GM18907 (cell line): Measurements from ENCODE around the gene GFI1B.
"Not testable (repeated sequence)": the region's sequence is repeated elsewhere in the genome, so short reads cannot be mapped to it uniquely, and the experiment has no call there.

Experiments
- ATAC-seq: cut with Tn5 transposase; IDR thresholded peaks from one replicate; pipeline ENCODE4 v1.9.1; 2021; ENCODE audit warnings: mild to moderate bottlenecking, moderate library complexity; ENCODE audit not compliant: unreplicated experiment

The GFI1B gene

DNA sequence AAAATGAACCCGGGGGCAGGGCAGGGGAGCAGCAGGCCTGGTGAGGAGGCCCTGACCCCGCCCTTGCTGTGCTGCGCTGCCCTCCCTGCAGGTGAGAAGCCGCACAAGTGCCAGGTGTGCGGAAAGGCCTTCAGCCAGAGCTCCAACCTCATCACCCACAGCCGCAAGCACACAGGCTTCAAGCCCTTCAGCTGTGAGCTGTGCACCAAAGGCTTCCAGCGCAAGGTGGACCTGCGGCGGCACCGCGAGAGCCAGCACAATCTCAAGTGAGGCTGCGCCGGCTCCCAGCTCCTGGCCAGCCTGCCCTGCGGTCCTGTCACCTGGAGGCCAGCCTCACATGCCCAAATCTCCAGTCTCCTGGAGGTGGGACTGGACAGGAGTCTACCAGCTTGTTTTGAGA is 12.3 kb downstream of the GFI1B start:
- ATAC-seq = no peak

GRCh38 chr9:132991351-132992300 is 13.1 kb downstream of the GFI1B start:
- no peak for ATAC-seq

- ATAC-seq = no peak
Observed at GRCh38 chr9:132993511-132993939, 15.0 kb downstream of the GFI1B start.

DNA sequence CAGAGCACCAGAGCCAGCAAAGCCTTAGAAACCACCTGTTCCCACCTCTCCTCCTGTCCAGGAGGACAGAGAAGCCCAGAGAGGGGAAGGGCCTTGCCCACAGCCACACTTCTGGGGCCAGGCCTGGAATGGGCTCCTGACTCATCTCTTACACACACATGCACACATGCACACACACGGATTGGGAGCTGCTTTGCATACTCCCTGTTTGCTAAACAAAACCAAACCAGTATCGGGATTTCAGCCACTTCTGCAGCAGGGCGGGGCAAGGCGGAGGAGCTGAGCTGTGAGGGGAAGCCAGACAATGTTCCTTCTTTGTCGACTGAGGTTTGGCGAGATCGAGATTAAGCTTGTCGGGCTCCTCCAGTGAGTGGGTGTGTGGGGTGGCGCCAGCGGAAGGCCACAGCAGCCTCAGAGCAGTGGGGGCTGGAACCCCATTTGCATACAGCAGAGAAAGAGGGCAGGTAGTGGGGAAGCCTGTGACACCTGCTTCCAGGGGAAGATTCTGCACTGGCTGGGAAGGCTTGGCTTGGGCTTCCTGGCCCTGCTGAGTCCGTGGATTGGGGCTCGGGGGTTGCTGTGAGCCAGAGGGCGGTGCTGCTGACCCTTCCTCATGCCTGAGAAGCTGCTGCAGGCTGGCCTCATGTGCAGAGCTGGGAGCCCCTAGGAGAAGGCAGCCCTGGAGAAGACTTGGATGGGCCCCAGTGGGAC is 16.1 kb downstream of the GFI1B start:
- ATAC-seq = peak; percentile 50

GRCh38 chr9:132995121-132995420 is 16.6 kb downstream of the GFI1B start:
- ATAC-seq = no peak

DNA sequence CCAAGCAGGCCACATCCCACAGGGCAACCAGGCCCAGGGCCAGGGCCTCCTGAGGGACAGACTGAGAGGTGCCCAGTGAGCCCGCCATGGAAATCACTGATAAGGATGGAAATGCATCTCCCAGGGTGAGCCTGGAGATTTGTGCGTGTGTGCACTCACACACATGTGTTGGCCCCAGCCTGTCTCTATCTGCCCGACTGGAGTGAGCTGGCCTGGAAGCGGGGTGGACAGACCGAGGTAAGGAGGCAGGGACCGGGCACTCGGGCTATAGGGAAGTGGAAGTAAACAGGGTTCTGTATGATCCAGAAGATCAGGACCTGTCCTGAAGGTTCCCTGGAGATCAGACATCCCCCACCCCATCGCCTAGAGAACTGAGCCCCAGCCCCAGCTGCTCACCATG is 17.4 kb downstream of the GFI1B start:
- no peak for ATAC-seq

DNA sequence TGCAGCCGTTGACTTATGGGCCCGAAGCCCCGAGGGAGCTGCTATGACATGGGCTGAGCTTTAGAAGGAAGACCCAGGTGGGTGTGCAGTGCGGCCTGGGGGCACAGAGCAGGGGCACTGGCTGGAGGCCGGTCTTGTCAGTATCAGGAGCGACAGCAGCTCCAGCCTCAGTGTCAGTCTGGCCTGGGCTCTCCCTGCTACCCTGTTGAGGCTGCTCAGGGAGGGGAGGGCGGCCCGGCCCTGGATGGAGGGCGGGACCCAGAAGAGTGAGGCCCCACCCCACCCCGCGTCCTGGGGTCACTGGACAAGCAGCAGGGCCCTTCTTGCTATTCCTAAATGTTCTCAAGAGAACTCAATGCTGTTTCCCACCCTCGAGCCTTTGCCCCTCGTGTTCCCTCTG is 18.0 kb downstream of the GFI1B start:
- ATAC-seq = no peak

GRCh38 chr9:132997591-132997990 is 19.1 kb downstream of the GFI1B start:
- no peak for ATAC-seq

DNA sequence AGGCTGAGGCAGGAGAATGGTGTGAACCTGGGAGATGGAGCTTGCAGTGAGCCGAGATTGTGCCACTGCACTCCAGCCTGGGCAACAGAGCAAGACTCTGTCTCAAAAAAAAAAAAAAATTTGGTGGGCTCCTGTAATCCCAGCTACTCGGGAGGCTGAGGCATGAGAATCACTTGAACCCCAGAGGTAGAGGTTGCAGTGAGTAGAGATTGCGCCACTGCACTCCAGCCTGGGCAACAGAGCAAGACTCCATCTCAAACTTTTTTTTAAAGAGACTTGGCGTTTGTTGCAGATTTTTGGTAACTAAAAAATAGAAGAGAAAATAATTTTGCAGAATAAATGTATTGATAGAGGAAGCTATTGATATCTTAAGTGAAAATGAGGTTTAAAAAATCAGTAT is 19.7 kb downstream of the GFI1B start:
- not testable (repeated sequence) for ATAC-seq

- ATAC-seq = no peak
Observed at GRCh38 chr9:132998831-132999635, 20.5 kb downstream of the GFI1B start.

DNA sequence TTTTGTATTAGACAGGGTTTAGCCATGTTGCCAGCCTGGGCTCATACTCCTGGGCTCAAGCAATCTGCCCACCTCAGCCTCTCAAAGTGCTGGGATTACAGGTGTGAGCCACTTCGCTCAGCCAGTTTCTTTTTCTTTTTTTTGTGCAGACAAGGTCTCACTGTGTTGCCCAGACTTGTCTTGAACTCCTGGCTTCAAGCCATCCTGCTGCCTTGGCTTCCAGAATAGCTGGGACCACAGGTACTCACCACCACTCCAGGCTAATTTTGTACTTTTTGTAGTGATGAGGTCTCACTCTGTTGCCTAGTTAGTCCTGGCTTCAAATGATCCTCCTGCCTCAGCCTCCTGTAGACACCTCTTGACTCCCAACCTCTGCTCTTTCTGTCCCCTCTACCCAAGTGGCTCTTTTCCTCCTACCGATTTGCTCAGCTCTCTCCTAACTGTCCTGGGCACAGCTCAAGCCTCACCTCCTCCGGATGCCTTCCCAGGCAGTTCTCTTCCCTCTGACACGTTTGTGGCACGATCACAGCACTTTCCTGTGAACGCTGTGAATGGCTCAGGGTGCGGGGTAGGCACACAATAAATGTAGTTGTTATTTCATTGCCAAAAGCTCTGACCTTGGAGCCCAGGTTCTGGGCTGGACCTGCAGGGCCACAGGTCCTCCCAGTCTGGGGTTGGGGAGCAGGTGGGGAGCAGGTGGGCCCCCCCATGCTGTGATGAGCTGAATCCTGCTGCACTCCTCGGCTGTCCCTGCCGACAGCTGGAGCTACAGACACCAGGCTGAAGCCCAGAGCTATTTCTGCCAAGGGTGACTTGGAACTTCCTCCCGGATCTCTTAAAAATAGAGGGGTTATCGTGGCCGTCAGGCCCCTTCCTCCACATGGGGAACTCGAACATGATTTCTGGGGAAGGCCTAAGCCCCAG is 23.9 kb downstream of the GFI1B start:
- no peak for ATAC-seq

DNA sequence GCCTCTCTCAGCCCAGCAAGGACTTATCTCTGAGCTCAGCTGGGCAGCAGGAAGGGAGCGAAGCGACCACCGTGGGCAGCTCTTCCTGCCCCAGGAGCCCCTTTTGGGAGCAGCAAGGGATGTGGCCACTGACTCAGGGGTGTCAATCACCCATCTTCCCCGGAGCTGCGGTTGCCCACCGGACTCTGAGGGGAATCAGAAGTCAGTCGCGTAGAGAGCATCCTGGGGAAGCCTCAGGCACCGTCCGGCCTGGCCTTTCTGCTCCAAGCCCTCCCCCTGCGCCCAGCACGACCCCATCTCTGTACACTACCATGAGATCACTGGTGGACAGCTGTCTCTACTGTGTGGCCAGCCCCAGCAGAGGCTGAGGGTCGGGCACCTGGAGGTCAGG is 24.6 kb downstream of the GFI1B start:
- ATAC-seq = no peak

DNA sequence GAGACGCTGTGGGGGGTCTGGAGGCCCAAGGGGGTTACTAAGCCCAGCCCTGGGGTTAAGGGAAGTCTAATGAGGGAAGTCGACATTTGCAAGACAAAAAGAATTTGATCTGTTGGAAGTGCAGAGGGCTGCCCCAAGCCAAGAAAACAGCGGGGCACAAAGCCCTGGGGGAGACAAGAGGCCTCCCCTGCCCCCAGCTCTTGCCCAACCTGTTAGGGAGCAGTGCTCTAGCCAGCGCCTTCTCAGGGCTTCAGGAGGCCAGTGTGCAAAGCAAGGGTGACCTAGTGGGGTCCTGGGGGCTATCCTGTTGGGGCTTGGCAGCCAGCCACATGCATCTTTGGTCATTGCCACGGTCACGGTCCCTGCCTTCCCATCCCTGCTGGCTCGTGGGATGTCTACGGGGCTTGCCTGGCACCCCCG is 25.2 kb downstream of the GFI1B start:
- no peak for ATAC-seq

DNA sequence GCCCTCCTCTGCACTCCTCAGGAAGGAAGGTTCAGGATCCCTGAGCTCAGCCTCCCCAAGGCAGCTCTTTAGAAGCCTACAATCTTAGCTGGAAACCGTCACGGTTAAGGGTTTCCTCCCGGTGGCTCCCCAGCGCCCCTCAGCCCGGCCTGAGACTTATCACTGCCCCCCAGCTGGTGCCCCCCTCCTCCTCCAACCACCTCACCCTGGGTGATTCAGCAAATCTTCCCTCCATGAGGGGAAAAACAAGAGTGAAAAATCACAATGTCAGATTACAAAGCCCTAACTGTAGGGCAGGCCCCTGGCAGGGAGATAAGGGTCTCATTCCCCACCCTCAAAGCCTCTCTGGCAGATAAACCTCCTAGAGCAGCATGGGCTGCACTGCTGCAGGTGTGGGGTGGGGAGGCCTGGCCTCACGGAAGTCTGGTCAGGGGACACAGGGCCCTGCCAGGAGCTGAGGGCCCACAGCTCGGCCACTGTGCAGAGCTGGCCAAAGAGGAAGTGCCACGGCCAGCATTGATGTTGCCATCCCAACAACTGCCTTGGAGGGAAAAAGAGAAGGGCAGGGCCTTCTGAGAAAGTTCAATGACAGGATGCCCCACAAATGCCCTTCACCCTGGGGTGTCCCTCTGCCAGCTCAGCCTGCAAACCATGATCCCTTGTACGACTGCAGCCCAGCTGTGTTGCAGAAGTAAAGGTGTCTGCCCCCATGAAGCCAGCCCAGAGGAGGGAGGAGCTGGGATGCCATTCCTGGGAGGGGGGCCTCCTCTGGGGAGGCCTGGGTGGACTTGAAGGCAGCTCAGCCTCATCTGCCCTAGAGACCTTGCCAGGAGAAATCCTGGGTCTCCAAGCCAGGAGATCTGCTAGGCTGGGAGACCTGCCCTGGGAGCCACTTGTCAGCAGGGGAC is 25.9 kb downstream of the GFI1B start:
- ATAC-seq = no peak

DNA sequence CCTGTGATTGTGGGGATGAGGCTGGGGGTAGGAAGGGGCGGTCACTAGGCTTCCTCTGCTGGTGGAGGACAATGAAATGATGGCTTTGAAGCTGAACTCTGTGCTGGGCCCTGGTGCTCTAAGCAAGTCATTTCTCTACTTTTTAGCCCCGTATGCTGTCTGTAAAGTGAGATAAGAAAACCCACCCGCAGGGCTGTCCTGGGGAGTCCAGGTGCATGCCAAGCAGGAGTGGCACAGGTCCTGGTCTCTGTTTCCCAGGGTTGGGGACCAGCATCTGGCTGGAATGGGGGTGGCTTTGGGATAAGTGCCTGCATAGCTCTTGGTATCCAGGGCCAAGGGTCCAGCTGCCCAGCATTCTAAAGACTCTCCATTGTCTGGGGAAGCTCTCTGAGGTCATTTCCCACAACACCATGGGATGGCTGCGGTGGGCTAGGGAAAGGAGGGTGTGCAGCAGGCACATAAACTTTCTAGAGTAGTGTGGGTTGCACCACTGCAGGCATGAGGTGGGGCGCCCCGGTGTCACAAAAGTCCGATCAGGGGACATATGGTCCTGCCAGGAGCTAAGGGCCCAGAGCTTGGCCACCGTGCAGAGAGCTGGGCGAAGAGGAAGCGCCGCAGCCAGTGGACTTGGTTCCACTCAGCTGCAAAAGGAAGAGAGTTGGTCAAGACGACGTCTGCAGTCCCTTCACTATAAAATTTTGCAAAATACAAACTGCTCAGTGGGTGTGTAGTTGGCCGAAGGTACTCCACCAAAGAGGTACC is 26.7 kb downstream of the GFI1B start:
- ATAC-seq = no peak

- no peak for ATAC-seq
Observed at GRCh38 chr9:133005957-133006356, 27.5 kb downstream of the GFI1B start.

DNA sequence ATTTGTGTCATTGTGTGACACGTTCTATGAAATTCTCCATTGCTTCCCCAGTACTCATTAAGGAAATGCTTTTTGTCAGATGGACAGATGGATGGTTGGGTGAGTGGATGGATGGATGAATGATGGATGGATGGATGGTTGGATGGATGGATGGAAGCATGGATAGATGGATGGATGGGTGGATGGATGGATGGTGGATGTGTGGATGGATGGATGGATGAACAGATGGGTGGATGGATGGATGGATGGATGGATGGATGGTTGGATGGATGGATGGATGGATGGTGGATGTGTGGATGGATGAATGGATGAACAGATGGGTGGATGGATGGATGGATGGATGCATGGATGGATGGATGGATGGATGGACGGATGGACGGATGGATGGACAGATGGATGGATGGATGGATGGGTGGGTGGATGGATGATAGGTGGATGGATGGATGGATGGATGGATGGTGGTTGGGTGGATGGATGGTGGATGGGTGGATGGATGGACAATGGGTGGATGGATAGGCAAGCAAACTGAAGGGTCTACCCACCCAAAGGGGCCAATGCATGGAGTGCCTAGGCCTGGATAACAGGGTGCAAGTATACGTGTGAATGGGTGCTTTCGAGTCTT is 28.3 kb downstream of the GFI1B start:
- no peak for ATAC-seq

DNA sequence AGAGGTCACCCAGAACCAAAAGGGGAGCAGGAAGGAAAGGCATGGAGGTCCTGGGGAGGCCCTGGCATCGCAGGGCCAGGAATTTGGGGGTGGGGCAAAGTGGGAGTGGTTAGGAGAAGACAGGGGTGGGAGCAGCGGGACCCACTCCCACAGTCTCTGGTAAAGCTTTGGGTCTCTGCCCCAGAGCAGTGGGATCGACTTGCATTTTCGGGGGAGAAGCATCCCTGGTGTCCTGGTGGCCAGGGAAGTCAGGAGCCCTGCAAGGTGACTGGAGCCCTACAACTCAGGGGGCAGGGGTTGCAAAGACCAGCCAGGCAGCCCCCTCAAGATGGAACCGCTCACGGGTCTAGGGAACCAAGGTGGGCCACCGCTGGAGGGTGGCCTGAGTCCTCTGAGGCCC is 29.9 kb downstream of the GFI1B start:
- no peak for ATAC-seq
